Neural cell (in vitro differentiated cells): ENCODE data around the gene ZC3H7A.
"Not testable (repeated sequence)": the region's sequence is repeated elsewhere in the genome, so short reads cannot be mapped to it uniquely, and the experiment has no call there.

ENCODE experiments used
- EZH2 ChIP-seq: fragments of 200-600, 300-800 bp; shearing (Covaris generic), sonication (generic); IDR thresholded peaks from 2 replicates; pipeline ENCODE4 v1.6.1; 2014; ENCODE audit warnings: antibody characterized with exemption, low read length, borderline replicate concordance, mild to moderate bottlenecking; ENCODE audit not compliant: insufficient read depth, poor library complexity, severe bottlenecking
- MXI1 ChIP-seq: fragments of 450-650 bp; conservative IDR thresholded peaks from 2 replicates; pipeline ENCODE4 v1.6.1; 2014; ENCODE audit warnings: antibody characterized with exemption, mild to moderate bottlenecking; ENCODE audit not compliant: poor library complexity, severe bottlenecking

- not testable (repeated sequence) for TF ChIP-seq MXI1, EZH2
Measured at GRCh38 chr16:11818970-11819369, 21.9 kb upstream of the ZC3H7A start.
